ACHN (cell line): ENCODE measurements around the gene CMTM7.
"Not testable (repeated sequence)": the region's sequence is repeated elsewhere in the genome, so short reads cannot be mapped to it uniquely, and the experiment has no call there.

Experiments
- DNase-seq: peaks from one replicate; pipeline ENCODE4 v3.0.0-alpha.2; 2015
- in situ Hi-C: cut with HindIII; loops from 2 replicates; pipeline ENCODE4 v1.10.0; 2017; ENCODE audit warnings: low sequenced_read_pairs, low pct_ligation_motif_present, low pct_unique_long_range_greater_than_20kb

Gene CMTM7

GRCh38 chr3:32430900-32431299 is 39.2 kb downstream of the CMTM7 start:
- no peak for DNase-seq
- in situ Hi-C loops: no loop called here

GRCh38 chr3:32431481-32431880 is 39.8 kb downstream of the CMTM7 start:
- no peak for DNase-seq

GRCh38 chr3:32432045-32432710 is 40.5 kb downstream of the CMTM7 start:
- in situ Hi-C loops: no loop called here
- no peak for DNase-seq

More at GRCh38 chr3:32431481-32431880, 39.8 kb downstream of the CMTM7 start:
- in situ Hi-C loops: no loop called here

DNA sequence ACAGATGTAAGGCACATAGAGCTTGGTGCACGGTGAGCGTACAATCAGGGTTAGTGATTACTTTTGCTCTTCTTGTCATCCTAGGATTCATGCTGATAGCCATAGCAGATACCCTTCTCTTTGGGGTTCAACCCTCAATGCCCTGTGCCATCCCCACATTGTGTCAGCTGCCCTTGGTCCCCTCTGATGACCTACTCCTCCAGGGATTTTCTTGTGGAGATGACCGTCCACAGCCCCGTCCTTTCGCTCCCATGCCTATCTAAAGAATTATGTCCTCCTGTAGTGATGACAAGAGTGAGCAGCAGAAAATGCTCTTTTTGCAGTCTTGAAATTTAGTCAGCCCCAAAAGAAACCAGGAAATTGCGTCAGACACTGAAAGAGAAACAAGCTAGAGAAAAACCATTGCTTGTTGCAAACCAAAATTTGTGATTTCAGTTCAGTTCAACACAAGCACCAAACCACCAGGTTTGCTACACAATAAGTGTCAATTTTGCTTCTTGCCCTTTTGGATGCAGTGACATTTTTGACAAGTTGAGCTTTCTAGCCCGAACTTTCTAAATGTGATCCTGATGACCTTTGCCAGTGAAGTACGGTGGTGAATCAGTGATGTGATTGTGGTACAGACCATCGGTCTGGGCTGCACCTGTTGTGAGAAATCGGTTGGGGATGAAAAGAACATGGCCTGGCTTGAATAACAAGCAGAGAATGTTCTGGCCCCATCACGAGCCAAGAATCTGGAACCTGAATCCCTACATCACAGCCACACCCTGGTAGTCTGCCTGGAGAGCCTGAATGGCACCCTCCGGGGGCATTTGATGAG is 41.3 kb downstream of the CMTM7 start:
- in situ Hi-C loops: no loop called here

GRCh38 chr3:32434206-32434605 is 42.6 kb downstream of the CMTM7 start:
- in situ Hi-C loops: no loop called here
- no peak for DNase-seq

More for the DNA sequence above, 41.3 kb downstream of the CMTM7 start:
- no peak for DNase-seq

GRCh38 chr3:32435911-32436815 is 44.5 kb downstream of the CMTM7 start:
- no peak for DNase-seq
- in situ Hi-C loops: no loop called here

GRCh38 chr3:32436816-32437189 is 45.1 kb downstream of the CMTM7 start:
- in situ Hi-C loops: no loop called here
- DNase-seq: no peak

- DNase-seq: no peak
- in situ Hi-C loops: no loop called here
Measured at GRCh38 chr3:32437896-32438295, 46.2 kb downstream of the CMTM7 start.

- in situ Hi-C loops: no loop called here
- DNase-seq: no peak
Measured at GRCh38 chr3:32438596-32439344, 47.1 kb downstream of the CMTM7 start.

- DNase-seq, in situ Hi-C loops: not testable (repeated sequence)
Measured at GRCh38 chr3:32439421-32439820, 47.8 kb downstream of the CMTM7 start.

- in situ Hi-C loops: no loop called here
- no peak for DNase-seq
Measured at GRCh38 chr3:32440611-32441350, 49.1 kb downstream of the CMTM7 start.

DNA sequence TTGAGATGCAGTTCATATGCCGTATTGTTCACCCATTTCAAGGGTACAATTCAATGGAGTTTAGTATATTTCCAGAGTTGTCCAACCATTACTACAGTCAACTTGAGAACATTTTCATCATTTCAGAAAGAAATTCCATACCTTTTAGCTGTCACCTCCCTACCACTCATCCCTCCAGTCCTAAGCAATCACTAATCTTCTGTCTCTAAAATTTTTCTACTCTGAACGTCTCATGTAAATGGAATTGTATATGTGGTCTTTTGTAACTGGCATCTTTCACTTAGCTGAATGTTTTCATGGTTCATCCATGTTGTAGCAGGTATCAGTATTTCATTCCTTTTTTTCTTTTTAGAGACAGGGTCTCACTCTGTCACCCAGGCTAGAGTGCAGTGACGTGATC is 51.1 kb downstream of the CMTM7 start:
- no peak for DNase-seq
- in situ Hi-C loops: no loop called here

- no peak for DNase-seq
- in situ Hi-C loops: no loop called here
Measured at GRCh38 chr3:32443478-32443877, 51.8 kb downstream of the CMTM7 start.

DNA sequence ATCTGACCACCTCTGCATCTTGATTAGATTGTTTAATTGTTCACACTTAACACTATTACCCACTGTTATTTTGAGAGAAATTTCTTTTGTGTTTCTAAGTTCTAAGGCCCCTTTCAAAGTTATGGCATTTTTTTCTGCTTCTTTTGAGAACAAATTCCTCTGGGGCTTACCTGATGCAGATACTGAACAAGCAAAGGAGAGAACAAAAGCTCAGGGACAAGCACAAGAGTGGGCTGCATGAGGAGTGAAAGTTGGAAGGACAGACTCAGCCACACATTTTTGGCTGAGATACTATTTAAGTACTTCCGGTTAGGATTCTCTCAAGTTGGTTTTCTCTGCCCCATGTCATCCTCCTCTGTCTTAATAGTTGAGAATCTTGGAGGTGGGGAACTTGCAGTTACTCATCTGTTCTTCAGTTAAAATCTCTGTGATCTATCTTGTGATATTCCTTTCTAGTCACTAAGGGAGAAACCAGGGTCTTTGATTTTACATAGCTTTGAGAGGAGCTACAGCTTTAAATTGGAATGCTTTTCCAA is 56.3 kb downstream of the CMTM7 start:
- DNase-seq: no peak
- in situ Hi-C loops: no loop called here

DNA sequence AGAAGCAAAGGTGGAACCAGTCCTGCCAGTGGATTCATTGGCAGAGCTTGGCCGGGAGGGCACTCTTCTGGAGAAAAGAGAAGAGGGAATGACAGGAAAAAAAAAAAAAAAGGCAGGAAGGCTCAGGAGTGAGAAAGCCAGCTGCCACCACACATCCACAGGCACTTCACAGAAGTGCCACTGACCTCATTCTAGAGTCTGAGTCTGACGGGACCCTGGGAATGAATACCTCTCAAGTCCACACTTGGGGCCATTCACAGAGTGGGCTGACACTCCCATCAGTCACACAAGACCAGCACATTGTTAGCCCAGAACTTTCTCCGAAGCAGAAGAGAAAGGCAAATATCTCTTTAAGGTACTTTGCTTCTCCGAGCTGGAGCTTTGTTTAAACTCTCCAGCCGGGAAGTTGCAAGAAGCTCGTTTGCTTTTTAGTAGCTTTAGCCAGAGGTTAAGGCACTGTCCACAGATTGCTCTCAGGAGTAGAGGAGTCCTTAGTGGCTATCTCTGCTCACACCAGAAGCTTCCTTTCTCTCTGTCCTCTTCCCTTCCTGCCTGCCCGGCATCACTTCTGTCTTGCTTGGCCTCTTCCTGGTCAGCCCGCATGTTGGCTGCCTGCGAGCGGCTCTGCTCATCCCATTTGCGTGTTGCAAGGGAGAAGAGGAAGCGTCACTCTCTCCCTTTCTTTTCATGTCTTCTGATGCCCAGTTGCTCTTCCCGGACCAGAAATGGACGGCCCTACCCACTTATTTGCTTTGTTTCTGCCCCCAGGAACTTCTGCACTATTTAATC is 57.2 kb downstream of the CMTM7 start:
- no peak for DNase-seq
- in situ Hi-C loops: no loop called here

DNA sequence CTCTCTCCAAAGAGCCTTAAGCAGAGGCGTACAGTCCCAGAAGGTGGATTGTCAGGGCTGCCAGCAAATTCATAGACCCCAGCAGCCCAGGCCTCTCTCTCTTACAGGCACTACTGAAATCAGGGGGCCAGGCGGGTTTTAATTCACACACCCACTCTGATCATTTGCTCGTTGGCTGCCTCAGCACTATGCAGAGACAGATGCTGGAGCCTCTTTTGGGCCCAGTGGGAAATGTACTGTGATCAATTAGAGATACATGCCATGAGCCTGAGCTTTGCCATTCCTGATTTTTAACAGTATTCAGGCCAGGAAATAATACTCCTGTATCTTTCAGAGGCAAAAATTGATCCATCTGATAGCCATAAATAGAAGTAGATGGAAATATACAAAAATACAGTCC is 58.0 kb downstream of the CMTM7 start:
- in situ Hi-C loops: no loop called here
- DNase-seq: no peak

DNA sequence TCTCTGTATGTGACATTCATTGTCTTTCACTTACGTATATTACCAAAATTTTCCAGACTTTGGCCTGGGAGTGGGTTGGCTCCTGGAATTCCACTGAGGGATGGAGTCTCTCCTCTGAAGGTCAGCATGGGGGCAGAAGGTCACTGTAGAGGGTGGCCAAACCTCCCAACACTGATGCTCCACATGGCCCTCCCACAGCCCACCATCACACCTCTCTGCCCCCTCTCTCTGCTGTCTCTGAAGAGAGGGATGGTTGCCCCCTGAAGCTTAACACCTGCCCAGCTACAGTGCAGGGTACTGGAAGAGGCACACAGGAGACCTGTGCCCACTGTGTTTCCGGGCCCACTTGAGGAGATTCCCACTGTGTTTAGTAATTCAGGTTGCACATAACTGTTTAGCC is 58.8 kb downstream of the CMTM7 start:
- DNase-seq: no peak
- in situ Hi-C loops: no loop called here
